B cell (primary cell): ENCODE results near the gene DUSP7.

ENCODE experiments used
- CTCF ChIP-seq: fragments of 200-600 bp; IDR thresholded peaks from one replicate; pipeline ENCODE4 v1.8.0; 2022; ENCODE audit warnings: antibody characterized with exemption, mild to moderate bottlenecking
- EZH2 ChIP-seq: IDR thresholded peaks from 2 replicates; pipeline ENCODE4 v1.6.1; 2012; ENCODE audit warnings: borderline replicate concordance, low read depth, mild to moderate bottlenecking, moderate library complexity, low read length; ENCODE audit not compliant: insufficient read depth, poor library complexity, severe bottlenecking

- TF ChIP-seq EZH2 (no peak), CTCF (no peak)
Measured at GRCh38 chr3:52090933-52091468, 34.6 kb upstream of the DUSP7 start.
